Keratinocyte (primary cell): Measurements from ENCODE around the gene POFUT2. TPM values are rescaled to one million over a fixed set of nuclear protein-coding genes. Genes with fewer than 3 reads are reported as not detected.

Experiments used
- DNase-seq: peaks from one replicate; pipeline ENCODE4 v3.0.0-alpha.2; 2011; ENCODE audit warnings: low read depth, missing footprints, low spot score
- FAIRE-seq: peaks from 2 replicates; lab custom pipeline; 2011; peaks lifted over from hg19 to GRCh38; lab: Jason Lieb, UNC
- H2AFZ ChIP-seq: 2 replicates; pipeline ENCODE4 v1.6.0; 2012; ENCODE audit warnings: low read length, control low read depth, inconsistent platforms; ENCODE audit not compliant: control insufficient read depth
- H3K27ac ChIP-seq: 2 replicates; pipeline ENCODE4 v1.5.1; 2011; ENCODE audit warnings: low read length; ENCODE audit not compliant: control insufficient read depth, insufficient read depth
- H3K27me3 ChIP-seq: 3 replicates; pipeline ENCODE4 v1.6.0; 2011; ENCODE audit warnings: low read length; ENCODE audit not compliant: control insufficient read depth, insufficient read depth; ENCODE audit errors: extremely low read depth
- H3K36me3 ChIP-seq, 2 experiments: 2 replicates in 1 of 2; 3 replicates in 1 of 2; pipeline ENCODE4 v1.5.1; 2011; ENCODE audit warnings: low read length in 2 of 2, mild to moderate bottlenecking in 1 of 2; ENCODE audit not compliant: control insufficient read depth in 2 of 2, insufficient read depth in 2 of 2; ENCODE audit errors: extremely low read depth in 1 of 2
- H3K4me1 ChIP-seq: 3 replicates; pipeline ENCODE4 v1.5.1; 2011; ENCODE audit warnings: low read length; ENCODE audit not compliant: control insufficient read depth, insufficient read depth; ENCODE audit errors: extremely low read depth
- H3K4me2 ChIP-seq: 3 replicates; pipeline ENCODE4 v1.6.0; 2011; ENCODE audit warnings: low read depth, low read length; ENCODE audit not compliant: control insufficient read depth, insufficient read depth; ENCODE audit errors: extremely low read depth
- H3K4me3 ChIP-seq, 3 experiments: fragments of 200-600 bp in 1 of 3; sonication (generic) in 1 of 3; 2 replicates in 2 of 3; 3 replicates in 1 of 3; pipeline ENCODE4 v1.5.1; 2011 to 2016; ENCODE audit warnings: low read length in 3 of 3, mild to moderate bottlenecking in 3 of 3, control low read depth in 2 of 3, inconsistent platforms in 1 of 3, low read depth in 1 of 3, mixed read lengths in 1 of 3, mixed run types in 1 of 3, moderate library complexity in 1 of 3; ENCODE audit not compliant: control insufficient read depth in 2 of 3, insufficient read depth in 2 of 3; ENCODE audit errors: extremely low read depth in 1 of 3
- H3K79me2 ChIP-seq: 2 replicates; pipeline ENCODE4 v1.6.0; 2012; ENCODE audit warnings: low read length; ENCODE audit not compliant: control insufficient read depth, insufficient read depth
- H3K9ac ChIP-seq: 3 replicates; pipeline ENCODE4 v1.6.0; 2011; ENCODE audit warnings: low read length; ENCODE audit not compliant: control insufficient read depth, insufficient read depth; ENCODE audit errors: extremely low read depth
- H3K9me1 ChIP-seq: 3 replicates; pipeline ENCODE4 v1.6.0; 2011; ENCODE audit warnings: low read length; ENCODE audit not compliant: control insufficient read depth, insufficient read depth; ENCODE audit errors: extremely low read depth
- H3K9me3 ChIP-seq: 2 replicates; pipeline ENCODE4 v1.5.1; 2012; ENCODE audit warnings: low read depth, low read length; ENCODE audit not compliant: control insufficient read depth
- H4K20me1 ChIP-seq: 3 replicates; pipeline ENCODE4 v1.6.0; 2011; ENCODE audit warnings: low read length; ENCODE audit not compliant: control insufficient read depth, insufficient read depth; ENCODE audit errors: extremely low read depth
- EZH2 ChIP-seq: IDR thresholded peaks from one replicate; pipeline ENCODE4 v1.6.1; 2012; ENCODE audit warnings: inconsistent platforms, mild to moderate bottlenecking, low read length, moderate library complexity
- dilution Hi-C: fragments of 300-500 bp; cut with MboI; formaldehyde crosslinking; loops from one replicate; pipeline ENCODE4 v1.7.0; 2020; ENCODE audit warnings: low sequenced_read_pairs; ENCODE audit not compliant: extremely low pct_ligation_motif_present
- polyA plus RNA-seq, 5 experiments: library from polyadenylated mRNA; depleted of rRNA in 3 of 5; stranded (reverse) in 3 of 5; stranded (forward) in 1 of 5; unstranded in 1 of 5; fragments of >200 nt; gene quantifications; 1 replicate in 1 of 5; 2 replicates in 3 of 5; 3 replicates in 1 of 5; pipeline versions ENCODE4 v1.2.1 to v1.2.3, GENCODE V29; 2011 to 2012; ENCODE audit warnings: missing spikeins in 2 of 5, low read depth in 1 of 5, low replicate concordance in 1 of 5
- TF ChIP-seq, protein P1 (sequence below), 3 experiments: IDR thresholded peaks in 1 of 3; conservative IDR thresholded peaks in 1 of 3; optimal IDR thresholded peaks in 1 of 3; 2 replicates in 2 of 3; 3 replicates in 1 of 3; pipeline versions ENCODE3 to v1.5.1; 2011; ENCODE audit warnings: low read length in 3 of 3, mild to moderate bottlenecking in 3 of 3, moderate library complexity in 2 of 3, control low read depth in 1 of 3, inconsistent platforms in 1 of 3; ENCODE audit not compliant: insufficient read depth in 2 of 3; ENCODE audit errors: extremely low read depth in 1 of 3

The POFUT2 gene
- polyA plus RNA-seq, 1 donor (not counting 4 experiments of a cell fraction or from before 2014, with no cell fraction given): 8.8 TPM

DNA sequence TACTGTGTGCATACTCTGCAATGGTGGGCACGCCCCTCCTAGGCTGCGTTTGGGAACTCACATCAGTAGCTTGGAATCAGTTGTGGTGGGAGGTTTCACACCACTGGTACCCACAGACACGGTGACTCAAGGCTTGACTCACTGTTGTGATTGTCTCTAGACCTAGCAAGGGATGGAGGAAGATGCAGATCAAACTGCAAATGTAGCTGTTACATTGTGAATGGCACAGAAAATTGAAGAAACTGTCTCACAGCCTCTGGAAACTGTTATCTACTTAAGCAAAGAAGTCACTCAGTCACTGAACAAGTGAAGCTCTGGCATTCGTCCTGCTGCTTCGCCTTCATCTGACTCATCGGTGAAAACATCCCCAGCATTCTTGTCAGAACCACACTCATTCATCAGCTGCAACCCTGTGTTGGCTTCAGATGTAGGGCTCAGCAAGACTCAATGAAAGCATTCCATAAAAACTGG is 59.5 kb downstream of the POFUT2 start:
- Histone ChIP-seq H3K9me3 (no peaks in the 10 kb centered on the region), H2AFZ (no peak overlapping the region), H3K27ac (no peak overlapping the region), H3K4me3 (no peak overlapping the region), H3K9ac (no peak overlapping the region), H3K27me3 (peaks cover 12% of the 10 kb centered on the region), H3K9me1 (peaks cover 2% of the 10 kb centered on the region), H3K4me1 (peaks cover 28% of the 10 kb centered on the region), H3K36me3 (peaks cover 0 to 9% of the 10 kb centered on the region in 2 experiments), H4K20me1 (peaks cover 6% of the 10 kb centered on the region), H3K4me2 (peak overlapping the region; percentile 1), H3K79me2 (no peaks in the 10 kb centered on the region)
- FAIRE-seq (peak; percentile 95), DNase-seq (peak; percentile 42)
- TF ChIP-seq, protein P1, sequence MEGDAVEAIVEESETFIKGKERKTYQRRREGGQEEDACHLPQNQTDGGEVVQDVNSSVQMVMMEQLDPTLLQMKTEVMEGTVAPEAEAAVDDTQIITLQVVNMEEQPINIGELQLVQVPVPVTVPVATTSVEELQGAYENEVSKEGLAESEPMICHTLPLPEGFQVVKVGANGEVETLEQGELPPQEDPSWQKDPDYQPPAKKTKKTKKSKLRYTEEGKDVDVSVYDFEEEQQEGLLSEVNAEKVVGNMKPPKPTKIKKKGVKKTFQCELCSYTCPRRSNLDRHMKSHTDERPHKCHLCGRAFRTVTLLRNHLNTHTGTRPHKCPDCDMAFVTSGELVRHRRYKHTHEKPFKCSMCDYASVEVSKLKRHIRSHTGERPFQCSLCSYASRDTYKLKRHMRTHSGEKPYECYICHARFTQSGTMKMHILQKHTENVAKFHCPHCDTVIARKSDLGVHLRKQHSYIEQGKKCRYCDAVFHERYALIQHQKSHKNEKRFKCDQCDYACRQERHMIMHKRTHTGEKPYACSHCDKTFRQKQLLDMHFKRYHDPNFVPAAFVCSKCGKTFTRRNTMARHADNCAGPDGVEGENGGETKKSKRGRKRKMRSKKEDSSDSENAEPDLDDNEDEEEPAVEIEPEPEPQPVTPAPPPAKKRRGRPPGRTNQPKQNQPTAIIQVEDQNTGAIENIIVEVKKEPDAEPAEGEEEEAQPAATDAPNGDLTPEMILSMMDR (optimal IDR thresholded peaks at IDR 0.05 in 1 of 3, IDR thresholded peaks at IDR 0.05 in 1 of 3, conservative IDR thresholded peaks at IDR 0.05 in 1 of 3; ENCODE audit: extremely low read depth in 1 of 3, insufficient read depth in 2 of 3, low read length in 3 of 3): no peak
- no peak for TF ChIP-seq EZH2
- dilution Hi-C loops: no loop called here

DNA sequence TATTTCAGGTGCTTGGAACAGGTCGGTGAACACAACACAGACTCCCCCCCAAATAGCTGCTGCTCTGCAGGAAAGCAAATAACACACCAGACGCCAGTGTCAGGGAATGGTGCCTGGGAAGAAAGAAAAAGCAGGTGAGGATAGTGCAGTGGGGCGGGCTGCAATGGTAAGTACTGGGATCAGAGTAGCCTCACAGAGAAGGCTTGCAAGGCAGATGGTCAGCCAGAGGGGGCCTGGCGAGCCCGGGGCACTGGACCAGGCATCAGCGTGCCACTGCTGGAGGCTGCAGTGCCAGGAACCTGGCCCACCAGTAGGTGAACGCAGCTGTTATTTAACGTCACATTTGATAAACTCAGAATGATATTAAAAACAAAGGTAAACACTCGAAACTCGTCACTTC is 60.0 kb downstream of the POFUT2 start:
- FAIRE-seq (no peak), DNase-seq (no peak)
- H3K9me1 ChIP-seq: peaks cover 2% of the 10 kb centered on the region
- peaks cover 11% of the 10 kb centered on the region for H3K27me3 ChIP-seq
- no peak overlapping the region for H3K9ac ChIP-seq
- H2AFZ ChIP-seq: no peak overlapping the region
- peaks cover 6% of the 10 kb centered on the region for H4K20me1 ChIP-seq
- H3K4me3 ChIP-seq: no peak overlapping the region
- H3K4me1 ChIP-seq: peaks cover 28% of the 10 kb centered on the region
- H3K36me3 ChIP-seq: peaks cover 0 to 9% of the 10 kb centered on the region in 2 experiments
- no peak overlapping the region for H3K27ac ChIP-seq
- TF ChIP-seq, protein P1 (optimal IDR thresholded peaks at IDR 0.05 in 1 of 3, IDR thresholded peaks at IDR 0.05 in 1 of 3, conservative IDR thresholded peaks at IDR 0.05 in 1 of 3; ENCODE audit: extremely low read depth in 1 of 3, insufficient read depth in 2 of 3, low read length in 3 of 3): no peak
- peak overlapping the region; percentile 1 for H3K4me2 ChIP-seq
- dilution Hi-C loops: no loop called here
- no peaks in the 10 kb centered on the region for H3K79me2 ChIP-seq
- no peaks in the 10 kb centered on the region for H3K9me3 ChIP-seq
